Aorta (tissue), 5 donors: ENCODE results near the gene PAK1. TPM values are rescaled to one million over a fixed set of nuclear protein-coding genes. Genes with fewer than 3 reads are reported as not detected.

Source experiments
- ATAC-seq: fragments of 200-7000 bp; cut with Tn5 transposase; one replicate; pipeline ENCODE4 v1.9.1; 2022; ENCODE audit warnings: moderate library complexity; ENCODE audit not compliant: low FRiP score
- DNase-seq, 2 donors: peaks; one replicate each; pipeline ENCODE4 v3.0.0-alpha.2; 2020
- H3K27ac ChIP-seq, 2 donors: one replicate each; pipeline ENCODE4 v1.5.1; 2013; ENCODE audit warnings: low read length in 2 of 2, mild to moderate bottlenecking in 2 of 2, moderate library complexity in 2 of 2, control low read depth in 1 of 2, inconsistent platforms in 1 of 2, low read depth in 1 of 2
- H3K27me3 ChIP-seq, 2 donors: one replicate each; pipeline ENCODE4 v1.6.1; 2013; ENCODE audit warnings: control low read depth in 1 of 2, low read length in 1 of 2, mild to moderate bottlenecking in 1 of 2, moderate library complexity in 1 of 2; ENCODE audit not compliant: insufficient read depth in 2 of 2, control insufficient read depth in 1 of 2
- H3K36me3 ChIP-seq, 2 donors: one replicate each; pipeline ENCODE4 v1.6.1; 2013; ENCODE audit warnings: control low read depth in 1 of 2, low read length in 1 of 2, mild to moderate bottlenecking in 1 of 2; ENCODE audit not compliant: insufficient read depth in 2 of 2, control insufficient read depth in 1 of 2
- H3K4me1 ChIP-seq, 2 donors: one replicate each; pipeline ENCODE4 v1.6.1; 2013; ENCODE audit warnings: low read length in 2 of 2, control low read depth in 1 of 2, mild to moderate bottlenecking in 1 of 2, moderate library complexity in 1 of 2; ENCODE audit not compliant: insufficient read depth in 2 of 2, control insufficient read depth in 1 of 2
- H3K4me3 ChIP-seq, 2 donors: one replicate each; pipeline ENCODE4 v1.5.1; 2013; ENCODE audit warnings: low read length in 2 of 2, control low read depth in 1 of 2, mild to moderate bottlenecking in 1 of 2
- H3K9me3 ChIP-seq: one replicate; pipeline ENCODE4 v1.6.1; 2013; ENCODE audit warnings: mild to moderate bottlenecking, low read length; ENCODE audit not compliant: control insufficient read depth
- WGBS, 2 donors: extraction: QIAGEN DNeasy Blood & Tissue Kit; methylation state at CpG; one replicate each; pipeline ENCODE4 v1.1.7; 2013; 5-methylcytosine and 5-hydroxymethylcytosine counted together
- intact Hi-C, 2 donors: fragments of 100-400 bp; cut with DNase I; formaldehyde crosslinking; loops; one replicate each; pipeline versions ENCODE4 v1.14.2 to v1.15.0; 2022
- polyA plus RNA-seq, 2 donors: library from polyadenylated mRNA; stranded (reverse); fragments of 200-250 nt; gene quantifications; one replicate each; pipeline ENCODE4 v1.2.3, GENCODE V29; 2013
- total RNA-seq, 2 donors: library from RNA; stranded (reverse); fragmentation: NEBNext Ultra II Directional; extraction: Animal tissue kit (Norgen Biotek cat#: 25700); gene quantifications; one replicate each; pipeline ENCODE4 v1.2.1, GENCODE V29; 2021
- donor health status: healthy with polysubstance abuse.
- donor health status: Bipolar disorder and iron deficiency.
- donor health status: DM: no; HTN: no; CAD: no.
- donor health status: DM: no; HTN: no; CAD: no.
- donor health status: DM: yes; HTN: yes; CAD: no.

Gene PAK1
- total and polyA plus RNA-seq, 4 donors, result 9.4 to 42.6 (median 19.4) TPM

GRCh38 chr11:77512092-77512491, 38.2 kb upstream of the PAK1 start:
- H3K4me1 ChIP-seq, result no peaks in the 10 kb centered on the region
- H3K36me3 ChIP-seq, result no peaks in the 10 kb centered on the region
- H3K27me3 ChIP-seq, result peaks cover 0 to 3% of the 10 kb centered on the region in 2 donors
- H3K9me3 ChIP-seq, result no peaks in the 10 kb centered on the region
- 77 to 81% methylated on average over 2 of the region's 2 CpGs for WGBS, 2 donors
- H3K4me3 ChIP-seq, result no peak overlapping the region
- DNase-seq, result no peak
- ATAC-seq, result no peak
- intact Hi-C loops, result no loop called here
- H3K27ac ChIP-seq, result no peak overlapping the region

- peaks cover 0 to 3% of the 10 kb centered on the region in 2 donors for H3K27me3 ChIP-seq
- no peak overlapping the region for H3K27ac ChIP-seq
- H3K9me3 ChIP-seq, result no peaks in the 10 kb centered on the region
- 82 to 83% methylated on average over 1 of the region's 1 CpG for WGBS, 2 donors
- H3K4me3 ChIP-seq, result no peak overlapping the region
- no peaks in the 10 kb centered on the region for H3K4me1 ChIP-seq
- no peaks in the 10 kb centered on the region for H3K36me3 ChIP-seq
- no peak for ATAC-seq
- intact Hi-C loops, result no loop called here
- no peak for DNase-seq
Measured at GRCh38 chr11:77510851-77511250, 37.0 kb upstream of the PAK1 start.

- Histone ChIP-seq H3K36me3 (no peaks in the 10 kb centered on the region), H3K27ac (no peak overlapping the region), H3K27me3 (peaks cover 0 to 3% of the 10 kb centered on the region in 2 donors), H3K4me1 (no peaks in the 10 kb centered on the region), H3K4me3 (no peak overlapping the region), H3K9me3 (no peaks in the 10 kb centered on the region)
- WGBS, 2 donors, result 55 to 66% methylated on average over 3 of the region's 3 CpGs
- no peak for DNase-seq
- no peak for ATAC-seq
- intact Hi-C loops, result no loop called here
Measured at GRCh38 chr11:77510095-77510494, 36.2 kb upstream of the PAK1 start.

- WGBS, 2 donors, result 82 to 89% methylated on average over 2 of the region's 2 CpGs
- no peak for DNase-seq
- H3K4me3 ChIP-seq, result no peak overlapping the region
- intact Hi-C loops, result no loop called here
- no peaks in the 10 kb centered on the region for H3K36me3 ChIP-seq
- peaks cover 0 to 3% of the 10 kb centered on the region in 2 donors for H3K27me3 ChIP-seq
- no peaks in the 10 kb centered on the region for H3K4me1 ChIP-seq
- ATAC-seq, result no peak
- H3K27ac ChIP-seq, result no peak overlapping the region
- H3K9me3 ChIP-seq, result no peaks in the 10 kb centered on the region
Measured at GRCh38 chr11:77508019-77508418, 34.1 kb upstream of the PAK1 start.

- no peaks in the 10 kb centered on the region for H3K9me3 ChIP-seq
- ATAC-seq (no peak), DNase-seq (no peak)
- peaks cover 0 to 3% of the 10 kb centered on the region in 2 donors for H3K27me3 ChIP-seq
- no peak overlapping the region for H3K27ac ChIP-seq
- 65 to 67% methylated on average over 2 of the region's 2 CpGs for WGBS, 2 donors
- intact Hi-C loops, result no loop called here
- H3K4me1 ChIP-seq, result no peaks in the 10 kb centered on the region
- no peaks in the 10 kb centered on the region for H3K36me3 ChIP-seq
- no peak overlapping the region for H3K4me3 ChIP-seq
Measured at GRCh38 chr11:77506857-77507256, 33.0 kb upstream of the PAK1 start.

GRCh38 chr11:77505956-77506355, 32.1 kb upstream of the PAK1 start:
- Histone ChIP-seq H3K36me3 (no peaks in the 10 kb centered on the region), H3K4me3 (no peak overlapping the region), H3K27ac (no peak overlapping the region), H3K27me3 (peaks cover 0 to 2% of the 10 kb centered on the region in 2 donors), H3K4me1 (no peaks in the 10 kb centered on the region), H3K9me3 (no peaks in the 10 kb centered on the region)
- ATAC-seq, result no peak
- DNase-seq, result no peak
- 60 to 61% methylated on average over 3 of the region's 3 CpGs for WGBS, 2 donors
- intact Hi-C loops, result no loop called here

GRCh38 chr11:77503006-77503405, 29.1 kb upstream of the PAK1 start:
- intact Hi-C loops, result no loop called here
- H3K36me3 ChIP-seq, result no peaks in the 10 kb centered on the region
- no peaks in the 10 kb centered on the region for H3K4me1 ChIP-seq
- DNase-seq (no peak), ATAC-seq (no peak)
- peaks cover 1% of the 10 kb centered on the region for H3K9me3 ChIP-seq
- no peak overlapping the region for H3K27ac ChIP-seq
- H3K27me3 ChIP-seq, result no peaks in the 10 kb centered on the region
- H3K4me3 ChIP-seq, result no peak overlapping the region
- 16 to 18% methylated on average over 3 of the region's 3 CpGs for WGBS, 2 donors

- intact Hi-C loops, result no loop called here
- 27 to 30% methylated on average over 4 of the region's 4 CpGs for WGBS, 2 donors
- DNase-seq (no peak), ATAC-seq (no peak)
- Histone ChIP-seq H3K36me3 (no peaks in the 10 kb centered on the region), H3K27me3 (no peaks in the 10 kb centered on the region), H3K27ac (no peak overlapping the region), H3K4me1 (no peaks in the 10 kb centered on the region), H3K9me3 (peaks cover 1% of the 10 kb centered on the region), H3K4me3 (no peak overlapping the region)
Measured at GRCh38 chr11:77502346-77502905, 28.5 kb upstream of the PAK1 start.

- intact Hi-C loops, result no loop called here
- H3K4me3 ChIP-seq, result no peak overlapping the region
- no peaks in the 10 kb centered on the region for H3K36me3 ChIP-seq
- no peak overlapping the region for H3K27ac ChIP-seq
- no peaks in the 10 kb centered on the region for H3K27me3 ChIP-seq
- ATAC-seq (no peak), DNase-seq (no peak)
- no peaks in the 10 kb centered on the region for H3K4me1 ChIP-seq
- peaks cover 1% of the 10 kb centered on the region for H3K9me3 ChIP-seq
- 59 to 65% methylated on average over 2 of the region's 2 CpGs for WGBS, 2 donors
Measured at GRCh38 chr11:77501758-77502157, 27.9 kb upstream of the PAK1 start.
